Endodermal cell (in vitro differentiated cells): Measurements from ENCODE around the gene CYP2W1. TPM values are rescaled to one million over a fixed set of nuclear protein-coding genes. Genes with fewer than 3 reads are reported as not detected.

Source experiments
- DNase-seq: peaks from one replicate; pipeline ENCODE4 v3.0.0-alpha.2; 2017
- H3K27ac ChIP-seq: 2 replicates; pipeline ENCODE4 v1.5.1; 2013; ENCODE audit warnings: mild to moderate bottlenecking, low read depth, low read length, moderate library complexity
- H3K27me3 ChIP-seq: 2 replicates; pipeline ENCODE4 v1.6.1; 2013; ENCODE audit warnings: mild to moderate bottlenecking, low read length, moderate library complexity; ENCODE audit not compliant: insufficient read depth, control insufficient read depth, poor library complexity, severe bottlenecking
- H3K36me3 ChIP-seq: 2 replicates; pipeline ENCODE4 v1.7.0; 2013; ENCODE audit warnings: mild to moderate bottlenecking, low read length, moderate library complexity; ENCODE audit not compliant: control insufficient read depth, insufficient read depth
- H3K4me1 ChIP-seq: one replicate; pipeline ENCODE4 v1.7.0; 2013; ENCODE audit warnings: low read length; ENCODE audit not compliant: control insufficient read depth, insufficient read depth
- H3K4me3 ChIP-seq: 2 replicates; pipeline ENCODE4 v1.5.1; 2013; ENCODE audit warnings: mild to moderate bottlenecking, low read length, moderate library complexity
- H3K9ac ChIP-seq: 2 replicates; pipeline ENCODE4 v1.6.1; 2013; ENCODE audit warnings: mild to moderate bottlenecking, low read length, moderate library complexity; ENCODE audit not compliant: poor library complexity, severe bottlenecking; ENCODE audit errors: extremely low read depth
- H3K9me3 ChIP-seq: 2 replicates; pipeline ENCODE4 v1.6.1; 2013; ENCODE audit warnings: mild to moderate bottlenecking, low read length, moderate library complexity; ENCODE audit not compliant: control insufficient read depth
- H3K27ac Mint-ChIP-seq: 2 replicates; pipeline ENCODE4 v1.8.0; 2020; ENCODE audit warnings: mixed read lengths
- H3K27me3 Mint-ChIP-seq: 2 replicates; pipeline ENCODE4 v1.8.0; 2021; ENCODE audit warnings: mild to moderate bottlenecking, mixed read lengths; ENCODE audit not compliant: insufficient read depth
- H3K36me3 Mint-ChIP-seq: 2 replicates; pipeline ENCODE4 v1.8.0; 2020; ENCODE audit warnings: low read depth, mixed read lengths
- H3K4me1 Mint-ChIP-seq: 2 replicates; pipeline ENCODE4 v1.8.0; 2020; ENCODE audit warnings: mixed read lengths
- H3K4me3 Mint-ChIP-seq: 2 replicates; pipeline ENCODE4 v1.8.0; 2020; ENCODE audit warnings: mild to moderate bottlenecking, moderate library complexity, mixed read lengths
- H3K9me3 Mint-ChIP-seq: 2 replicates; pipeline ENCODE4 v1.8.0; 2020; ENCODE audit warnings: mild to moderate bottlenecking, mixed read lengths
- CTCF ChIP-seq: fragments of 200-600 bp; sonication (generic); conservative IDR thresholded peaks from 2 replicates; pipeline ENCODE4 v1.5.0; 2021; ENCODE audit warnings: antibody characterized with exemption, mild to moderate bottlenecking
- WGBS, 2 experiments: methylation state at CpG; one replicate each; pipeline versions ENCODE4 v1.1.5 to v1.1.7; 2013; ENCODE audit warnings: missing lambda C conversion rate in 2 of 2, mixed read lengths in 1 of 2; ENCODE audit not compliant: insufficient coverage in 1 of 2, insufficient read length in 1 of 2; 5-methylcytosine and 5-hydroxymethylcytosine counted together
- total RNA-seq, 2 donors: library from RNA; stranded (reverse); fragmentation: NEBNext Ultra II Directional in 1 of 2; extraction: Animal tissue kit (Norgen Biotek cat#: 25700) in 1 of 2; gene quantifications; 2 replicates in 1 of 2; 3 replicates in 1 of 2; pipeline ENCODE4 v1.2.1, GENCODE V29; 2021

CYP2W1 gene
- total RNA-seq, 2 donors from 2014 or later = not detected

GRCh38 chr7:1008733-1009363 is 25.9 kb downstream of the CYP2W1 start:
- H3K9me3 Mint-ChIP-seq = no peaks in the 10 kb centered on the region
- no peak overlapping the region for H3K27ac ChIP-seq
- 91 to 96% methylated on average over 29 to 37 of the region's 37 CpGs for WGBS, 2 experiments
- no peak overlapping the region for H3K4me3 ChIP-seq
- H3K9ac ChIP-seq = no peak overlapping the region
- H3K27ac Mint-ChIP-seq = no peak overlapping the region
- no peaks in the 10 kb centered on the region for H3K4me1 Mint-ChIP-seq
- peaks cover 6% of the 10 kb centered on the region for H3K36me3 ChIP-seq
- TF ChIP-seq CTCF = no peak
- no peaks in the 10 kb centered on the region for H3K9me3 ChIP-seq
- H3K36me3 Mint-ChIP-seq = peaks cover 17% of the 10 kb centered on the region
- H3K27me3 Mint-ChIP-seq = no peaks in the 10 kb centered on the region
- no peak overlapping the region for H3K4me3 Mint-ChIP-seq
- no peak for DNase-seq
- H3K4me1 ChIP-seq = no peaks in the 10 kb centered on the region
- no peaks in the 10 kb centered on the region for H3K27me3 ChIP-seq

GRCh38 chr7:1009747-1010146 is 26.8 kb downstream of the CYP2W1 start:
- Mint-ChIP-seq H3K9me3 (no peaks in the 10 kb centered on the region), H3K4me1 (no peaks in the 10 kb centered on the region), H3K4me3 (no peak overlapping the region), H3K36me3 (peaks cover 17% of the 10 kb centered on the region), H3K27ac (no peak overlapping the region), H3K27me3 (no peaks in the 10 kb centered on the region)
- no peak for DNase-seq
- Histone ChIP-seq H3K9ac (no peak overlapping the region), H3K27me3 (no peaks in the 10 kb centered on the region), H3K36me3 (peaks cover 6% of the 10 kb centered on the region), H3K9me3 (no peaks in the 10 kb centered on the region), H3K4me1 (no peaks in the 10 kb centered on the region), H3K4me3 (no peak overlapping the region), H3K27ac (no peak overlapping the region)
- no peak for TF ChIP-seq CTCF
- WGBS, 2 experiments = 97 to 100% methylated on average over 12 to 22 of the region's 22 CpGs

GRCh38 chr7:1010226-1010625 is 27.2 kb downstream of the CYP2W1 start:
- Histone ChIP-seq H3K36me3 (peaks cover 6% of the 10 kb centered on the region), H3K9ac (no peak overlapping the region), H3K9me3 (no peaks in the 10 kb centered on the region), H3K27ac (no peak overlapping the region), H3K4me3 (no peak overlapping the region), H3K27me3 (no peaks in the 10 kb centered on the region), H3K4me1 (no peaks in the 10 kb centered on the region)
- H3K27me3 Mint-ChIP-seq = no peaks in the 10 kb centered on the region
- DNase-seq = no peak
- no peaks in the 10 kb centered on the region for H3K4me1 Mint-ChIP-seq
- 89 to 90% methylated on average over 8 to 13 of the region's 13 CpGs for WGBS, 2 experiments
- no peak overlapping the region for H3K27ac Mint-ChIP-seq
- no peaks in the 10 kb centered on the region for H3K9me3 Mint-ChIP-seq
- peaks cover 17% of the 10 kb centered on the region for H3K36me3 Mint-ChIP-seq
- H3K4me3 Mint-ChIP-seq = no peak overlapping the region
- TF ChIP-seq CTCF = no peak
